BJ (cell line): ENCODE results near the gene PYCARD. TPM values are rescaled to one million over a fixed set of nuclear protein-coding genes. Genes with fewer than 3 reads are reported as not detected.

Experiments used
- CTCF ChIA-PET: fragments of 350-600 bp; formaldehyde crosslinking; extraction: SDS; loops from one replicate; lab custom pipeline; 2021; ENCODE audit warnings: antibody characterized with exemption, inconsistent platforms; lab: Yijun Ruan, JAX
- POLR2A ChIA-PET: fragments of 300-600 bp; sonication (Branson Sonifier 250); formaldehyde crosslinking; extraction: SDS; loops from one replicate; lab custom pipeline; 2021; ENCODE audit warnings: antibody characterized with exemption; lab: Charles Lee
- DNase-seq: peaks from one replicate; pipeline ENCODE4 v3.0.0-alpha.2; 2011; ENCODE audit warnings: low read depth
- H3K27me3 ChIP-seq: 2 replicates; pipeline ENCODE4 v1.6.0; 2011; ENCODE audit warnings: low read length; ENCODE audit not compliant: control insufficient read depth, insufficient read depth
- H3K36me3 ChIP-seq: 2 replicates; pipeline ENCODE4 v1.5.1; 2011; ENCODE audit warnings: low read length; ENCODE audit not compliant: control insufficient read depth, insufficient read depth
- H3K4me3 ChIP-seq: 2 replicates; pipeline ENCODE4 v1.5.1; 2011; ENCODE audit warnings: low read depth, mild to moderate bottlenecking, control low read depth, low read length
- polyA plus RNA-seq: library from polyadenylated mRNA; depleted of rRNA; stranded (reverse); fragments of >200 nt; gene quantifications from 2 replicates; pipeline ENCODE4 v1.2.3, GENCODE V29; 2011
- TF ChIP-seq, protein P1 (sequence below): IDR thresholded peaks from 2 replicates; pipeline ENCODE4 v1.5.1; 2011; ENCODE audit warnings: low read depth, mild to moderate bottlenecking, control low read depth, inconsistent platforms, low read length, moderate library complexity; ENCODE audit not compliant: insufficient read depth

PYCARD gene
- polyA plus RNA-seq, 1 experiment = 23.9 TPM

DNA sequence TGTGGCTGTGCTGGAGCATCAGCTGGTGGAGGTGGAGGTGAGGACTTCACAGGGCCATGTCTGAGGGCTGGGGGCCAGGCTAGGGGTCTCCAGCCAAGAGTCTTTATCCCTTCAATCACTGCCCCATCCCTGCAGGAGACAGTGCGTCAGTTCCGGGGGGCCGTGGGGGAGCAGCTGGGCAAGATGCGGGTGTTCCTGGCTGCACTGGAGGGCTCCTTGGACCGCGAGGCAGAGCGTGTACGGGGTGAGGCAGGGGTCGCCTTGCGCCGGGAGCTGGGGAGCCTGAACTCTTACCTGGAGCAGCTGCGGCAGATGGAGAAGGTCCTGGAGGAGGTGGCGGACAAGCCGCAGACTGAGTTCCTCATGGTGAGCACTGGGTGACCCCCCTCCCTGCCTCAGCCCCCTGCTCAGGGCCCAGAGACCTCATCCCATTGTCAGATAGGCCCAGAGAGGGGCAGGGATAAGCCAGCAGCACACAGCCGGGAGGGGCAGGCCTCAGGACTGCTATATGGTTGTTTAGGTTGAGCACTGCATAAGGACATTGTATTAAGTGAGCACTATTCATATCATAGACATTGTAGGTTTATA lies 16.7 kb upstream of the PYCARD start:
- POLR2A ChIA-PET = no interaction called here
- no peak for DNase-seq

DNA sequence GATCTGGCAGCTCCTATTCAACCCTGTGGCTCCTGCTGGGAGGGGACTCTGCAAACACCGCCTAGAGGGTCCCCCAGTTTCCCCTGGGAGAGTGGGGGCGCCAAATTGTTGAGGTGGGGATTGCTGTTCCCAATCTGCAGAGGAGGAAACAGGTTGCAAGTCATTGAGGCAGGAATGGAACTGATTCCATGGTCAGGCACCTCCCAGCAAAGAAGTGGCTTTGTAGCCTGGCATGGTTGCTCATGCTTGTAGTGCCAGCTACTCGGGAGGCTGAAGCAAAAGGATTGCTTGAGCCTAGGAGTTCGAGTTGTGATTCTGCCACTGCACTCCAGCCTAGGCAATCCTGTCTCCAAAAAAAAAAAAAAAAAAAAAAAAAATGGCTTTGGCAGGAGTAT lies 14.6 kb upstream of the PYCARD start:
- CTCF ChIA-PET = interaction anchor here (0.6 to 1.4 kb wide), 5 partner anchors 9 to 235 kb away, joined by 3 to 7 read pairs (median 4); no protein-coding TSS in a partner anchor
- POLR2A ChIA-PET = no interaction called here
- Histone ChIP-seq H3K4me3 (no peak overlapping the region), H3K27me3 (peaks cover 25% of the 10 kb centered on the region), H3K36me3 (no peaks in the 10 kb centered on the region)
- DNase-seq = no peak
- TF ChIP-seq, protein P1, sequence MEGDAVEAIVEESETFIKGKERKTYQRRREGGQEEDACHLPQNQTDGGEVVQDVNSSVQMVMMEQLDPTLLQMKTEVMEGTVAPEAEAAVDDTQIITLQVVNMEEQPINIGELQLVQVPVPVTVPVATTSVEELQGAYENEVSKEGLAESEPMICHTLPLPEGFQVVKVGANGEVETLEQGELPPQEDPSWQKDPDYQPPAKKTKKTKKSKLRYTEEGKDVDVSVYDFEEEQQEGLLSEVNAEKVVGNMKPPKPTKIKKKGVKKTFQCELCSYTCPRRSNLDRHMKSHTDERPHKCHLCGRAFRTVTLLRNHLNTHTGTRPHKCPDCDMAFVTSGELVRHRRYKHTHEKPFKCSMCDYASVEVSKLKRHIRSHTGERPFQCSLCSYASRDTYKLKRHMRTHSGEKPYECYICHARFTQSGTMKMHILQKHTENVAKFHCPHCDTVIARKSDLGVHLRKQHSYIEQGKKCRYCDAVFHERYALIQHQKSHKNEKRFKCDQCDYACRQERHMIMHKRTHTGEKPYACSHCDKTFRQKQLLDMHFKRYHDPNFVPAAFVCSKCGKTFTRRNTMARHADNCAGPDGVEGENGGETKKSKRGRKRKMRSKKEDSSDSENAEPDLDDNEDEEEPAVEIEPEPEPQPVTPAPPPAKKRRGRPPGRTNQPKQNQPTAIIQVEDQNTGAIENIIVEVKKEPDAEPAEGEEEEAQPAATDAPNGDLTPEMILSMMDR = no peak

More for the DNA sequence above, 16.7 kb upstream of the PYCARD start:
- CTCF ChIA-PET = interaction anchor here (0.9 kb wide), 1 partner anchor 240 kb away, joined by 3 read pairs; the partner anchor contains the start of gene ARMC5
- Histone ChIP-seq H3K36me3 (no peaks in the 10 kb centered on the region), H3K27me3 (peaks cover 20% of the 10 kb centered on the region), H3K4me3 (no peak overlapping the region)
- TF ChIP-seq, protein P1 = no peak

DNA sequence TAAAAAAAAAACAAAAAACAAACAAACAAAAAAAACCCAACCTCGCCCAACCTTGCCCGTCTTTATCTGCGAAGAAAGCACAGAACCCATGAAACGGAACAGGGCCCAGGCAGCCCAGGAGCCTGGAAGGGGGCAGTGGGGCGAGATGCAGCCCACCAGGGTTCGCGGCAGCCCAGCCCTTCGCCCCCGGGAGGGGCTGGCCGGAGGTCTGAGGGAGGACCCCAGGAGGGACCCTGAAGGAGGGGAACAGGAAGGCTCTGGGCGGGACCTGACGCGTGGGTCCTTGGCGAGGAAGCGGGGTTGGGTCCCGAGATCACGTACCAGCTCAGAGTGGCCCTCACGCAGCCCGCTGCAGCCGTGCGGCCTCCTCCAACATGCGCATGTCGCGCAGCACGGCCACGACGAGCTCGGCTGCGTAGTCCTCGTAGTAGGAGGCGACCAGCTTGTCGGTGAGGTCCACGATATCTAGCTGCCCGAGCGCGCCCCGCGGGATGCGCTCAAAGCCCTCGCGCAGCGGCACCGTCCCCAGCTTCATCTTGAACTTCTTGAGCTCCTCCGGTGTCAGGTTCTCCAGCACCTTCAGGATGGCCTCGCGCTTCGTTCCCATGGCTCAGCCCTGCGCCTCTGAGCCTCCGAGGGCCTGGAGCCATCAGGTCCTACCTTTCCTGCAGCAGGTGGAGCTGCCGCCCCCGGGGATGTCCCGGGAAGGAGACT lies 14.0 kb upstream of the PYCARD start, which contains the start of gene PYDC1:
PYDC1 (minus strand) TSS at position 714 of the 714 bp plus-strand sequence; CDS start at position 607, 107 bp downstream.
- ChIA-PET CTCF (interaction anchor here (0.6 to 1.4 kb wide), 5 partner anchors 9 to 236 kb away, joined by 3 to 7 read pairs (median 4); no protein-coding TSS in a partner anchor), POLR2A (no interaction called here)
- H3K27me3 ChIP-seq = peaks cover 25% of the 10 kb centered on the region
- DNase-seq = no peak
- TF ChIP-seq, protein P1 = no peak
- H3K36me3 ChIP-seq = no peaks in the 10 kb centered on the region
- no peak within 1 kb of the TSS for H3K4me3 ChIP-seq

DNA sequence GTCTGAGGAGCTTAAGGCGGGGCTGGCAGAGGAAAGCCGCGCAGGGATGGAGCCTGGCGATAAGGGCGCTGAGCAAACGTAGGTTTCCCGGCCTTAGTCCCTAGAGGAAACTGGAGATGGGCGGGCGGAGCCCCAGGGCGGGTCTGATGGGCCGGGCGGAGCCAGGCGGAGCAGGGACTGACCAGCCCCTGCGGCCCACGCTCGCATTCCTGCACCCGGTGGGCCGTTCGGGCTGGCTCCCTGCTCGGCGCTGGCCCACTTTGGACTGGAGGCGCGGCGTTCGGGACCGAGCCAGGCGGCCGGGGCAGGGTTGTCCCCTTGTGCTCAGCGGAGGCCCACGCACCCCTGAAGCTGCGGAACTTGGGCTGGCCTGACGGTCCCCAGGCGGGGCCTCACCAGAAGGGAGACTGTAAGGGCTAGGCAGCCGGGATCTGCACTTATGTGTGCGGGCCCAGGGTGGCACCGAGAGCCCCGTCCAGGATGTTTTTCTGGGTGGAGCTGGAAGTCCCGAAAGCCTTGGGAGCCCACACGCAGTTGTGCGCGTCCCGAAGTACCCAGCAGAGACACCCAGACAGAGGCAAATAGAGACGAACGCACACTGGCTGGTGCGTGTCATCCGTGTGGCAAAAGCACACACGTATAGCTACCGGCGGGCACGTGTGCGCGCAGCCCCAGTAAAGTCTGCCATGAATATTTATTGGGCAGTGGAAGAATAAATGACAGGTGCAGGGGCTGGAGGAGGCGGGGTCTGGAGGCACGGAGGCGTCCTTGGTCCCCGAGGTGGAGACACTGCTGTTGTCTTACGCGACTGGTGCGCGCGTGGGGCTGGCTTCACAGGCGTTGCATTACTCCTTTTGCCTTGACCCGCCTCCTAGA lies 13.0 kb upstream of the PYCARD start:
- ChIA-PET POLR2A (no interaction called here), CTCF (interaction anchor here (0.6 to 1.4 kb wide), 6 partner anchors 12 to 237 kb away, joined by 3 to 5 read pairs (median 3); no protein-coding TSS in a partner anchor)
- Histone ChIP-seq H3K27me3 (peaks cover 25% of the 10 kb centered on the region), H3K36me3 (no peaks in the 10 kb centered on the region), H3K4me3 (peak overlapping the region; percentile 43)
- DNase-seq = no peak
- TF ChIP-seq, protein P1 = no peak
